Tibial nerve (tissue), 4 donors: ENCODE data around the gene HOMER2.

Experiments used
- CTCF ChIP-seq, 5 experiments: fragments of 200-600 bp in 3 of 5; fragments of 450-650 bp in 2 of 5; sonication (generic) in 3 of 5; IDR thresholded peaks; one replicate each; pipeline ENCODE4 v1.5.1; 2016 to 2019; ENCODE audit warnings: antibody characterized with exemption in 5 of 5, mild to moderate bottlenecking in 3 of 5, moderate library complexity in 2 of 5
- EP300 ChIP-seq, 2 donors: sonication (generic); formaldehyde crosslinking; IDR thresholded peaks; one replicate each; pipeline ENCODE4 v1.6.1; 2017; ENCODE audit warnings: antibody characterized with exemption in 2 of 2, mild to moderate bottlenecking in 1 of 2
- POLR2A ChIP-seq, 2 donors: fragments of 450-650 bp; IDR thresholded peaks; one replicate each; pipeline ENCODE4 v1.6.1; 2017; ENCODE audit warnings: antibody characterized with exemption in 2 of 2, mild to moderate bottlenecking in 2 of 2, moderate library complexity in 2 of 2

GRCh38 chr15:82935382-82935781, 17.1 kb downstream of the HOMER2 start:
- TF ChIP-seq POLR2A (IDR thresholded peaks at IDR 0.05) (no peak), CTCF (IDR thresholded peaks at IDR 0.05) (no peak), EP300 (IDR thresholded peaks at IDR 0.05) (no peak)
